Progenitor cell of endocrine pancreas (in vitro differentiated cells): ENCODE measurements around the gene RASSF6. TPM values are rescaled to one million over a fixed set of nuclear protein-coding genes. Genes with fewer than 3 reads are reported as not detected.
"Not testable (repeated sequence)": the region's sequence is repeated elsewhere in the genome, so short reads cannot be mapped to it uniquely, and the experiment has no call there.

Experiments
- DNase-seq: peaks from one replicate; pipeline ENCODE4 v3.0.0; 2021; ENCODE audit warnings: low spot score; ENCODE audit not compliant: unreplicated experiment
- H3K27ac Mint-ChIP-seq: 2 replicates; pipeline ENCODE4 v1.8.0; 2021; ENCODE audit warnings: mild to moderate bottlenecking, moderate library complexity, mixed read lengths
- H3K27me3 Mint-ChIP-seq: 2 replicates; pipeline ENCODE4 v1.8.0; 2021; ENCODE audit warnings: mixed read lengths
- H3K36me3 Mint-ChIP-seq: 2 replicates; pipeline ENCODE4 v1.8.0; 2022; ENCODE audit warnings: mixed read lengths; ENCODE audit not compliant: insufficient read depth
- H3K4me1 Mint-ChIP-seq: 2 replicates; pipeline ENCODE4 v1.8.0; 2021; ENCODE audit warnings: low read depth, mixed read lengths
- H3K4me3 Mint-ChIP-seq: 2 replicates; pipeline ENCODE4 v1.8.0; 2021; ENCODE audit warnings: low read depth, mild to moderate bottlenecking, moderate library complexity, mixed read lengths
- H3K9me3 Mint-ChIP-seq: 2 replicates; pipeline ENCODE4 v1.8.0; 2021; ENCODE audit warnings: low read depth, mixed read lengths
- total RNA-seq: library from RNA; stranded (reverse); gene quantifications from 2 replicates; pipeline ENCODE4 v1.2.1, GENCODE V29; 2021
- TF ChIP-seq, protein P1 (sequence below): fragments of 200-600 bp; sonication (generic); IDR thresholded peaks from one replicate; pipeline ENCODE4 v1.5.0; 2021; ENCODE audit warnings: antibody characterized with exemption, mild to moderate bottlenecking; ENCODE audit not compliant: unreplicated experiment

RASSF6 gene
- total RNA-seq, 1 donor from 2014 or later, result 10.1 TPM

DNA sequence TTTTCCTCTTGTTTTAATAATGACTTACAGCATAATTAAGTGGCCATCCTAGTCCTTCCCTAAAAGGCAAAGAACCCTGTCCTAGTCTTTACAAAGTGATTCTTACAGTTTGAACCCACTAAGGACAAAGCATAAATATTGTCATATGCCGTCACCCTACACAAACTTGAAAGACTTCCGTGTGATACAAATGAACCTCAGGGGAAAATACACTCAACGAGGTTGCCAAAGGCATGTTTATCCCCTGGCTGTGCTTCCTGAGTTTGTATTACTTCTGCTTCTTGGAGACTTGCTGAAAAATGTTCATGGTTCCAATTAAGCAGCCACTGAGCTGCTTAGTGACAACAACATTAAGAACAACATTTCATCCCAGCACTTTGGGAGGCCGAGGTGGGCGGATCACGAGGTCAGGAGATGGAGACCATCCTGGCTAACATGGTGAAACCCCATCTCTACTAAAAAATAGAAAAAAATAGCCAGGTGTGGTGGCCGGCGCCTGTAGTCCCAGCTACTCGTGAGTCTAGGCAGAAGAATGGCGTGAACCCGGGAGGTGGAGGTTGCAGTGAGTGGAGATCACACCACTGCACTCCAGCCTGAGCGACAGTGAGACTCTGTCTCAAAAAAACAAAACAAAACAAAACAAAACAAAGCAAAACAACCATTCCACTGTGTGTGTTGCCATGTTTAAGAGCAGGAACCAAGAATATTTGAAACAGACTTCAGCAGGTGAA lies 16.2 kb downstream of the RASSF6 start:
- no peak overlapping the region for H3K27ac Mint-ChIP-seq
- TF ChIP-seq, protein P1, sequence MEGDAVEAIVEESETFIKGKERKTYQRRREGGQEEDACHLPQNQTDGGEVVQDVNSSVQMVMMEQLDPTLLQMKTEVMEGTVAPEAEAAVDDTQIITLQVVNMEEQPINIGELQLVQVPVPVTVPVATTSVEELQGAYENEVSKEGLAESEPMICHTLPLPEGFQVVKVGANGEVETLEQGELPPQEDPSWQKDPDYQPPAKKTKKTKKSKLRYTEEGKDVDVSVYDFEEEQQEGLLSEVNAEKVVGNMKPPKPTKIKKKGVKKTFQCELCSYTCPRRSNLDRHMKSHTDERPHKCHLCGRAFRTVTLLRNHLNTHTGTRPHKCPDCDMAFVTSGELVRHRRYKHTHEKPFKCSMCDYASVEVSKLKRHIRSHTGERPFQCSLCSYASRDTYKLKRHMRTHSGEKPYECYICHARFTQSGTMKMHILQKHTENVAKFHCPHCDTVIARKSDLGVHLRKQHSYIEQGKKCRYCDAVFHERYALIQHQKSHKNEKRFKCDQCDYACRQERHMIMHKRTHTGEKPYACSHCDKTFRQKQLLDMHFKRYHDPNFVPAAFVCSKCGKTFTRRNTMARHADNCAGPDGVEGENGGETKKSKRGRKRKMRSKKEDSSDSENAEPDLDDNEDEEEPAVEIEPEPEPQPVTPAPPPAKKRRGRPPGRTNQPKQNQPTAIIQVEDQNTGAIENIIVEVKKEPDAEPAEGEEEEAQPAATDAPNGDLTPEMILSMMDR, result no peak
- H3K4me1 Mint-ChIP-seq, result peaks cover 29% of the 10 kb centered on the region
- no peaks in the 10 kb centered on the region for H3K9me3 Mint-ChIP-seq
- no peak for DNase-seq
- peaks cover 18% of the 10 kb centered on the region for H3K36me3 Mint-ChIP-seq
- H3K4me3 Mint-ChIP-seq, result no peak overlapping the region
- no peaks in the 10 kb centered on the region for H3K27me3 Mint-ChIP-seq

GRCh38 chr4:73603271-73603710 lies 16.9 kb downstream of the RASSF6 start:
- TF ChIP-seq, protein P1, result no peak
- H3K4me1 Mint-ChIP-seq, result peaks cover 26% of the 10 kb centered on the region

DNA sequence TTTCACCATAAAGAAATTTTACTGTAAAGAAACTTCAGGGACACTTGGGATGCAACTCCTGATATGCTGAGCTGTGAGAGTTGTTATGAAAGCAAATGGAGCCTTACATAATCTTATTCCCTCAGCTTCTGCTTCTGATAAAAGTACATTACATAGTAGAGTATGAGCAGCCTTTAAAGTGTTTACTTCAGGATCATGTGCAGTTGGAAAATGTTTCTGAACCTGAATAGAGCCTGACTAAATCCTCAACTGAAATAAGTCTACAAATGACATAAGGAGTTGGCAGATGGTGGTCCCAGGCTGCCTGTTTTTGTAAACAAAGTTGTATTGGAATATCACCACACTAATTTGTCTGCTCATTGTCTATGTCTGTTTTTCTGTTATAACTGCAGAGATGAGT lies 19.3 kb downstream of the RASSF6 start:
- Mint-ChIP-seq H3K4me3 (no peak overlapping the region), H3K9me3 (peaks cover 7% of the 10 kb centered on the region), H3K36me3 (peaks cover 31% of the 10 kb centered on the region), H3K4me1 (peaks cover 13% of the 10 kb centered on the region), H3K27me3 (no peaks in the 10 kb centered on the region), H3K27ac (no peak overlapping the region)
- TF ChIP-seq, protein P1, result no peak
- DNase-seq, result no peak

More at GRCh38 chr4:73603271-73603710, 16.9 kb downstream of the RASSF6 start:
- H3K27ac Mint-ChIP-seq, result no peak overlapping the region
- no peak for DNase-seq
- H3K36me3 Mint-ChIP-seq, result peaks cover 18% of the 10 kb centered on the region
- no peak overlapping the region for H3K4me3 Mint-ChIP-seq
- H3K9me3 Mint-ChIP-seq, result no peaks in the 10 kb centered on the region
- H3K27me3 Mint-ChIP-seq, result no peaks in the 10 kb centered on the region

DNA sequence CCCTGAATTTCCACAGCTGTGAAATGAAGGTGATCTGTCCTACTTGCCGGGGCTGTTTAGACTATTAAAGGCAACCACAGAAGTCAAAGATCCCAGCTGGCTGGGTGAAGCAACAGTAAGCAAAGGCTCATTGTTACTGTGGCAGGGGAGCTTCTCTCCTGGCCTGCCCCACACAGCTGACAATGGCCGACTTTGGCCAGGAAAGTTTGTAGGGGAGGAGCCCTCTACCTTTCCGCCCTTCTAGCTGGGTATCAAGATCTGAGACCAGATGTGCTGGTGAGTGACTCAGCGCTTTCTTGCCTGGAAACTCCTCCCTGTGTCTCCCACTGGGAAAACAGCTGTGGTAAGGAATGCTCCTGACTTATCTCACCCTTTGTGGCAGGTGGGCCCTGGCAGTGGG lies 21.1 kb downstream of the RASSF6 start:
- H3K4me3 Mint-ChIP-seq, result no peak overlapping the region
- H3K27me3 Mint-ChIP-seq, result no peaks in the 10 kb centered on the region
- H3K36me3 Mint-ChIP-seq, result peaks cover 26% of the 10 kb centered on the region
- H3K9me3 Mint-ChIP-seq, result peaks cover 7% of the 10 kb centered on the region
- H3K4me1 Mint-ChIP-seq, result peaks cover 15% of the 10 kb centered on the region
- H3K27ac Mint-ChIP-seq, result peak overlapping the region; percentile 91
- DNase-seq, result no peak
- TF ChIP-seq, protein P1, result no peak

DNA sequence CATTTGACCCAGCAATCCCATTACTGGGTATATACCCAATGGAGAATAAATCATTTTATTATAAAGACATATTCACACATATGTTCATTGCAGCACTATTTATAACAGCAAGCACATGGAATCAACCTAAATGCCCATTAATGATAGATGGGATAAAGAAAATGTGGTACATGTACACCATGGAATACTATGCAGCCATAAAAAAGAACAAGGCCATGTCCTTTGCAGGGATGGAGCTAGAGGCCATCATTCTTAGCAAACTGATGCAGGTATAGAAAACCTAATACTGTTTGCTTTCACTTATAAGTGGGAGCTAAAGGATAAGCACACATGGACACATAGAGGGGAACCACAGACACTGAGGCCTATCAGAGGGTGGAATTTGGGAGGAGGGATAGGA lies 22.6 kb downstream of the RASSF6 start:
- Mint-ChIP-seq H3K36me3 (peaks cover 23% of the 10 kb centered on the region), H3K4me1 (peaks cover 15% of the 10 kb centered on the region), H3K27me3 (no peaks in the 10 kb centered on the region), H3K4me3 (no peak overlapping the region), H3K27ac (no peak overlapping the region), H3K9me3 (peaks cover 7% of the 10 kb centered on the region)
- DNase-seq, result no peak
- TF ChIP-seq, protein P1, result no peak

- Mint-ChIP-seq H3K4me1 (peaks cover 15% of the 10 kb centered on the region), H3K36me3 (peaks cover 23% of the 10 kb centered on the region)
- not testable (repeated sequence) for H3K27ac Mint-ChIP-seq, H3K4me3 Mint-ChIP-seq, H3K27me3 Mint-ChIP-seq, H3K9me3 Mint-ChIP-seq, DNase-seq
Observed at GRCh38 chr4:73597183-73597582, 23.1 kb downstream of the RASSF6 start.
